ENCODE measurements around the gene TLR6. TPM values are rescaled to one million over a fixed set of nuclear protein-coding genes. Genes with fewer than 3 reads are reported as not detected.

The TLR6 gene
- total RNA-seq, 2 donors from 2014 or later: 0.13 to 0.53 TPM

GRCh38 chr4:38785041-38785790, 71.4 kb downstream of the TLR6 start:
- H3K27ac ChIP-seq (ENCODE audit: low read depth, low read length): no peak overlapping the region
- no peaks in the 10 kb centered on the region for H3K4me1 ChIP-seq (ENCODE audit: control insufficient read depth, insufficient read depth, low read length)
- no peak overlapping the region for H3K27ac Mint-ChIP-seq
- H3K27me3 ChIP-seq (ENCODE audit: control insufficient read depth, insufficient read depth, low read length, poor library complexity, severe bottlenecking): no peaks in the 10 kb centered on the region
- H3K9ac ChIP-seq (ENCODE audit: extremely low read depth, low read length, poor library complexity, severe bottlenecking): no peak overlapping the region
- no peaks in the 10 kb centered on the region for H3K9me3 Mint-ChIP-seq
- no peaks in the 10 kb centered on the region for H3K4me1 Mint-ChIP-seq
- H3K9me3 ChIP-seq (ENCODE audit: control insufficient read depth, low read length): no peaks in the 10 kb centered on the region
- no peaks in the 10 kb centered on the region for H3K36me3 Mint-ChIP-seq (ENCODE audit: low read depth)
- no peak for DNase-seq
- peaks cover 2% of the 10 kb centered on the region for H3K27me3 Mint-ChIP-seq (ENCODE audit: insufficient read depth)
- H3K4me3 Mint-ChIP-seq: no peak overlapping the region
- WGBS, 2 experiments (ENCODE audit: insufficient coverage in 1 of 2, insufficient read length in 1 of 2): 89 to 96% methylated on average over 5 to 6 of the region's 6 CpGs
- TF ChIP-seq CTCF (conservative IDR thresholded peaks at IDR 0.05): no peak
- H3K36me3 ChIP-seq (ENCODE audit: control insufficient read depth, insufficient read depth, low read length): no peaks in the 10 kb centered on the region
- H3K4me3 ChIP-seq (ENCODE audit: low read length): no peak overlapping the region

- TF ChIP-seq CTCF (conservative IDR thresholded peaks at IDR 0.05): no peak
- no peaks in the 10 kb centered on the region for H3K9me3 ChIP-seq (ENCODE audit: control insufficient read depth, low read length)
- no peaks in the 10 kb centered on the region for H3K4me1 ChIP-seq (ENCODE audit: control insufficient read depth, insufficient read depth, low read length)
- no peak overlapping the region for H3K4me3 ChIP-seq (ENCODE audit: low read length)
- peaks cover 2% of the 10 kb centered on the region for H3K27me3 Mint-ChIP-seq (ENCODE audit: insufficient read depth)
- no peak overlapping the region for H3K9ac ChIP-seq (ENCODE audit: extremely low read depth, low read length, poor library complexity, severe bottlenecking)
- H3K27ac Mint-ChIP-seq: no peak overlapping the region
- H3K36me3 Mint-ChIP-seq (ENCODE audit: low read depth): no peaks in the 10 kb centered on the region
- no peaks in the 10 kb centered on the region for H3K4me1 Mint-ChIP-seq
- WGBS, 2 experiments (ENCODE audit: insufficient coverage in 1 of 2, insufficient read length in 1 of 2): 94% methylated on average over 4 of the region's 4 CpGs; no CpG with 5 or more reads in 1 of the 2 experiments
- H3K36me3 ChIP-seq (ENCODE audit: control insufficient read depth, insufficient read depth, low read length): no peaks in the 10 kb centered on the region
- no peak for DNase-seq
- no peak overlapping the region for H3K27ac ChIP-seq (ENCODE audit: low read depth, low read length)
- no peaks in the 10 kb centered on the region for H3K27me3 ChIP-seq (ENCODE audit: control insufficient read depth, insufficient read depth, low read length, poor library complexity, severe bottlenecking)
- no peaks in the 10 kb centered on the region for H3K9me3 Mint-ChIP-seq
- H3K4me3 Mint-ChIP-seq: no peak overlapping the region
Observed at GRCh38 chr4:38784141-38784540, 72.5 kb downstream of the TLR6 start.

- H3K27ac ChIP-seq (ENCODE audit: low read depth, low read length): no peak overlapping the region
- no peaks in the 10 kb centered on the region for H3K4me1 ChIP-seq (ENCODE audit: control insufficient read depth, insufficient read depth, low read length)
- H3K36me3 Mint-ChIP-seq (ENCODE audit: low read depth): no peaks in the 10 kb centered on the region
- H3K4me3 ChIP-seq (ENCODE audit: low read length): no peak overlapping the region
- no peak overlapping the region for H3K9ac ChIP-seq (ENCODE audit: extremely low read depth, low read length, poor library complexity, severe bottlenecking)
- no peaks in the 10 kb centered on the region for H3K36me3 ChIP-seq (ENCODE audit: control insufficient read depth, insufficient read depth, low read length)
- H3K4me1 Mint-ChIP-seq: no peaks in the 10 kb centered on the region
- WGBS, 2 experiments (ENCODE audit: insufficient coverage in 1 of 2, insufficient read length in 1 of 2): 90 to 93% methylated on average over 8 of the region's 8 CpGs
- no peaks in the 10 kb centered on the region for H3K9me3 ChIP-seq (ENCODE audit: control insufficient read depth, low read length)
- H3K27me3 Mint-ChIP-seq (ENCODE audit: insufficient read depth): peaks cover 2% of the 10 kb centered on the region
- DNase-seq: peak; percentile 48
- H3K4me3 Mint-ChIP-seq: no peak overlapping the region
- no peak overlapping the region for H3K27ac Mint-ChIP-seq
- TF ChIP-seq CTCF (conservative IDR thresholded peaks at IDR 0.05): peak; percentile 20
- H3K9me3 Mint-ChIP-seq: no peaks in the 10 kb centered on the region
- no peaks in the 10 kb centered on the region for H3K27me3 ChIP-seq (ENCODE audit: control insufficient read depth, insufficient read depth, low read length, poor library complexity, severe bottlenecking)
Observed at GRCh38 chr4:38783109-38783460, 73.5 kb downstream of the TLR6 start.
